Nephron progenitor cell (in vitro differentiated cells): ENCODE data around the gene LTO1.

Experiments used
- DNase-seq: peaks from one replicate; pipeline ENCODE4 v3.0.0; 2021
- H3K27ac Mint-ChIP-seq: 2 replicates; pipeline ENCODE4 v1.8.0; 2021; ENCODE audit warnings: mild to moderate bottlenecking, moderate library complexity, mixed read lengths
- H3K27me3 Mint-ChIP-seq: 2 replicates; pipeline ENCODE4 v1.8.0; 2021; ENCODE audit warnings: mild to moderate bottlenecking, low read depth, mixed read lengths; ENCODE audit not compliant: poor library complexity
- H3K36me3 Mint-ChIP-seq: 2 replicates; pipeline ENCODE4 v1.8.0; 2021; ENCODE audit warnings: low read depth, mixed read lengths
- H3K4me1 Mint-ChIP-seq: 2 replicates; pipeline ENCODE4 v1.8.0; 2021; ENCODE audit warnings: mixed read lengths
- H3K4me3 Mint-ChIP-seq: 2 replicates; pipeline ENCODE4 v1.8.0; 2021; ENCODE audit warnings: mild to moderate bottlenecking, moderate library complexity, mixed read lengths
- H3K9me3 Mint-ChIP-seq: 2 replicates; pipeline ENCODE4 v1.8.0; 2021; ENCODE audit warnings: mild to moderate bottlenecking, moderate library complexity, mixed read lengths
- TF ChIP-seq, protein P1 (sequence below): fragments of 200-600 bp; sonication (generic); IDR thresholded peaks from 2 replicates; pipeline ENCODE4 v1.5.0; 2021; ENCODE audit warnings: antibody characterized with exemption

The LTO1 gene

DNA sequence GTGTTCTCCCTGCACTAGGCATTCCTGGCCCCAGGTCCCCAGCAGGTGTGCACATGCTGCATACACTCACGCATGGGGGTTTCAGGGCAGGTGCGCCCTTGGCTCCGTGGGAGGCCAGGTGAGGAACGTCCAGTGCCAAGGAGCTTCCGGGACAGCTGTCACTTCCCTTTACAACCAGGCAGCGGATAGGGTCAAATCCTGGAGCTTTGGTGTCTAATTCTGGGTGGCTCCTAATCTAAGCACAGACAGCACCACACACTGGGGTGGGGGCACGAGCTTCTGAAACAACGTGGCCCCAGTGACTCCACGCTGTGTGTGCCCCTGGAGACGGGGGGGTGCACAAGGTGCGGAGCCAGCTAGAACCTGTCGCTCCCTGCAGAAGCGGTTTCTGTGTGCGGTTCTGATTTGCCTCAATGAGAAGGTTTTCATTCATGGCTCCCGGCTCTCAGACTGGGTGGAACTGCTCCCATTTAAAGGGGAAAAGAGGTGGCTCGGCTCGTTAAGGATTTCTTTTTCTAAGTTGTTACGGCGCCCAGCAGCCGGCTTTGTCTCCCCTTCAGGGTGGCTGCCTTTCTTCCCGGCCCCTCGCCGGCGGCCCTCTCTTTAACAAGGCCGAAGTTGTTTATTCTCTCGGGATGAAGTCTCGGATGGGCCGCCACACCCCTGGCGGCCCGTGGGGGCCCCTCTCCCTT, 29.2 kb downstream of the LTO1 start:
- TF ChIP-seq, protein P1, sequence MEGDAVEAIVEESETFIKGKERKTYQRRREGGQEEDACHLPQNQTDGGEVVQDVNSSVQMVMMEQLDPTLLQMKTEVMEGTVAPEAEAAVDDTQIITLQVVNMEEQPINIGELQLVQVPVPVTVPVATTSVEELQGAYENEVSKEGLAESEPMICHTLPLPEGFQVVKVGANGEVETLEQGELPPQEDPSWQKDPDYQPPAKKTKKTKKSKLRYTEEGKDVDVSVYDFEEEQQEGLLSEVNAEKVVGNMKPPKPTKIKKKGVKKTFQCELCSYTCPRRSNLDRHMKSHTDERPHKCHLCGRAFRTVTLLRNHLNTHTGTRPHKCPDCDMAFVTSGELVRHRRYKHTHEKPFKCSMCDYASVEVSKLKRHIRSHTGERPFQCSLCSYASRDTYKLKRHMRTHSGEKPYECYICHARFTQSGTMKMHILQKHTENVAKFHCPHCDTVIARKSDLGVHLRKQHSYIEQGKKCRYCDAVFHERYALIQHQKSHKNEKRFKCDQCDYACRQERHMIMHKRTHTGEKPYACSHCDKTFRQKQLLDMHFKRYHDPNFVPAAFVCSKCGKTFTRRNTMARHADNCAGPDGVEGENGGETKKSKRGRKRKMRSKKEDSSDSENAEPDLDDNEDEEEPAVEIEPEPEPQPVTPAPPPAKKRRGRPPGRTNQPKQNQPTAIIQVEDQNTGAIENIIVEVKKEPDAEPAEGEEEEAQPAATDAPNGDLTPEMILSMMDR, result no peak
- DNase-seq, result no peak
- Mint-ChIP-seq H3K9me3 (no peaks in the 10 kb centered on the region), H3K36me3 (peaks cover 12% of the 10 kb centered on the region), H3K27ac (no peak overlapping the region), H3K4me3 (peak overlapping the region; percentile 45), H3K27me3 (no peaks in the 10 kb centered on the region), H3K4me1 (peaks cover 27% of the 10 kb centered on the region)

DNA sequence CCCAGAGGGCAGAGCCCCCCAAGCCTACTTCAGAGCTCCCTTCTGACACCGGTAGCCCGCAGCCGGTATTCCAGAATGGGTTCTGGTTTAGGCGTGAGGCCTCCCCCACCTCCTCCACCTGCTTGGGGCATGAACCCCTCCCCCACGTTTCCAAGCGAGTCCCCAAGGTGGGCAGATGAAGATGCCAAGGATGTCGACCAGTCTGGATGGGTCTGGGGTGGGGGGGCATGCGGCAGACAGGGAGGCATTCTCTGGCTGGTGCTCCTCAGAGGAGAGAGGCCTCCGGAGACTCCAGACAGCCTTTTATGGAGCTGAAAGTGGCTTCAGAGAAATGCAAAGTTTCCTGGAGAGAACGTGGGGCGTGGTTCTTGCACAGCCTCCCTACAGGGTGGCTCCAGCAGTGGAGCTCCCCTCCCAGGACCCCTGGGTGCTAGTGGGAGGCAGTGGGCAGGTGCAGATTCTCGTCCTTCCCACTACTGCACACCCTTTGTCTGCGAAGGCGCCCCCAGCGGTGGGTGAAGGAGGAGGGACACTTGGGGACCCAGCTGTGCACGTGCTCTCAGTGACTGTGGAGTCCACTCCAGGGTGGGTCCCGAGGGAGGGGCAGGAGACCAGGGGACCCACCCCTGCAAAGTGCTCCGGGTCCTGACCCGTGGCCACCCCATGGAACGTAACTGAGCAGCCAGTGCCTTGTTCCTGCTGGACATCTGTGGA, 30.0 kb downstream of the LTO1 start:
- H3K27me3 Mint-ChIP-seq, result peaks cover 3% of the 10 kb centered on the region
- H3K9me3 Mint-ChIP-seq, result no peaks in the 10 kb centered on the region
- peaks cover 32% of the 10 kb centered on the region for H3K4me1 Mint-ChIP-seq
- no peak overlapping the region for H3K27ac Mint-ChIP-seq
- H3K36me3 Mint-ChIP-seq, result peaks cover 10% of the 10 kb centered on the region
- peak overlapping the region; percentile 45 for H3K4me3 Mint-ChIP-seq
- no peak for DNase-seq
- TF ChIP-seq, protein P1, result no peak

DNA sequence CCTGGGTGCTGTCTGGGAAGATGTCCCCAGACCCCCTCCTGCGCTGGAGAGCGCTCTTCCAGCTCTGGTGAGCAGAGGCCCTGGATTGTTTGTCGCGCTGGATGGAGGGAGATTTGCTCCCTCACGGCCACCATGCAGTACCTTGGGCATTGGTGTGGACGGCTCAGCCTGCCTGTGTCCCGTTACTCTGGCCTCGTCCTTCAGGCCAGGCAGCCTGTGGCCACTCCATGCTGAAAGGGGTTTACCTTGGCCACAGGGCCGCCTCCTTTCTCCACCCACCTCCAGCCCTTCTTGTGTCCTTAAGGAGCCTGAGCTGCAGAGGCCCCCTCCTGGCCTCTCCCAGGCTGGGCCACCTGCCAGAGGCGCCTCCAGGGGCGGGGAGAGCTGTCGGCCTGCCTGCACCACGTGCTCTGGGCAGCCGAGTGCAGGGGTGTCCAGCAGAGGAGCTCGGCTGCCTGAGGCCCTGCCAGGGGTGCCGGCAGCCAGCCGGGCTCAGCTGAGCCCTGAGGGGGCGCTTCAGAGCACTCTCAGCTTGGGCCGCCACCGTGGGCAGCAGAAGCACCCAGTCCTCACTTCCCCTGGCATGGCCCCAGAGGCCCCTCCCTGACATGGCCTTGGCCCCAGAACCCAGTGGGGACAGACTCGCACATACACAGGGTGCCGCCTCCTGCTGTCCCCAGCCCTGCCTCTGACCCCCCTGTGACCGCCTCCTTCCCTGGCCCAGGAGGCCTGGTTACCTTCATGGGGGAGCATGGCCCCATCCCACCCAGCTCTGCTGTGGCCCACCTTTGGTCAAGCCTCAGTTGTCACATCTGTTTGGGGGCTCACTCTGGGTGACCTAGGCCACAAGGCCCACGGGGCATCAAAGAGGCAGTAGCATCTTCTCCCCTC, 30.8 kb downstream of the LTO1 start:
- Mint-ChIP-seq H3K27ac (no peak overlapping the region), H3K4me1 (peaks cover 36% of the 10 kb centered on the region), H3K4me3 (peak overlapping the region; percentile 80), H3K27me3 (peaks cover 3% of the 10 kb centered on the region), H3K36me3 (peaks cover 8% of the 10 kb centered on the region), H3K9me3 (no peaks in the 10 kb centered on the region)
- DNase-seq, result no peak
- TF ChIP-seq, protein P1, result no peak

DNA sequence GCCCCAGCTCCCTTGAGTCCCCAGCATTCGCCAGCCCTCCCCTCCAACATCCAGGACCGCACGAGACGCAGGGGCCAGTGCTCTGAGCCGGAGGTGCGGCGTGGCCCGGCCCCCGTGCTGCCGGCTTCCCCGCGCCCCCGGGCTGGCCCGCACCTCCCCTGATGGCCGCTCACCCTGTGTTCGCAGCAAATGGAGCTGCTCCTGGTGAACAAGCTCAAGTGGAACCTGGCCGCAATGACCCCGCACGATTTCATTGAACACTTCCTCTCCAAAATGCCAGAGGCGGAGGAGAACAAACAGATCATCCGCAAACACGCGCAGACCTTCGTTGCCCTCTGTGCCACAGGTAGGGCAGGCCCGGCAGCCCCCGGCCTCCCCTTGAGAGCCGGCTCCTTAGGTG, 31.5 kb downstream of the LTO1 start:
- peak overlapping the region; percentile 80 for H3K4me3 Mint-ChIP-seq
- peaks cover 34% of the 10 kb centered on the region for H3K4me1 Mint-ChIP-seq
- TF ChIP-seq, protein P1, result peak; percentile 4
- H3K9me3 Mint-ChIP-seq, result no peaks in the 10 kb centered on the region
- peaks cover 3% of the 10 kb centered on the region for H3K27me3 Mint-ChIP-seq
- peaks cover 4% of the 10 kb centered on the region for H3K36me3 Mint-ChIP-seq
- DNase-seq, result no peak
- H3K27ac Mint-ChIP-seq, result no peak overlapping the region

DNA sequence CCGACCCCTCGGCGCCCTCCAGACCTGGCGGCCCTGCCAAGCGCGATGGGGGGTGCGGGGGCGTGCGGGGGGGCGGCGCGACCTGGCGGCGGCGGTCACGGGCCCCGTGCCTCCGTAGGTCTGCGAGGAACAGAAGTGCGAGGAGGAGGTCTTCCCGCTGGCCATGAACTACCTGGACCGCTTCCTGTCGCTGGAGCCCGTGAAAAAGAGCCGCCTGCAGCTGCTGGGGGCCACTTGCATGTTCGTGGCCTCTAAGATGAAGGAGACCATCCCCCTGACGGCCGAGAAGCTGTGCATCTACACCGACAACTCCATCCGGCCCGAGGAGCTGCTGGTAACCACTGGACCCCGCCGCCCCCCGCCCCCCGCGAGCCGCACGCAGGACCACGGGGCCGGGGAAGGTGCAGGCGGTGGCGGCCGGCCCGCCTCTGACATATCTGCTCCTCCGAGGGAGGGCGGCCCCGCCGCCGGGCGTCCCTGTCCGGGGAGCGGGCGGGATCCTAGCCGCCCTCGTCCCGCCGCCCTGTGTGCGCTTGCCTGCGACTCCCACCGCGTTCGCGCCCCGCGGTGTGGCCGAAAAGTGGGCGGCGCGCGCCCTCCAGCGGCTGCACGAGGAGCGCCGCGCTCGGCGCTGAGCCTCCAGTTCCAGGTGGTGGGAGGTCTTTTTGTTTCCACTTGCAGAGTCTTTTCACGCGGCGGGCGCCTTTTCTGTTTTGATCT, 32.1 kb downstream of the LTO1 start:
- peak; percentile 88 for DNase-seq

More for the DNA sequence above, 32.1 kb downstream of the LTO1 start:
- peaks cover 3% of the 10 kb centered on the region for H3K27me3 Mint-ChIP-seq
- no peaks in the 10 kb centered on the region for H3K9me3 Mint-ChIP-seq
- H3K4me1 Mint-ChIP-seq, result peaks cover 38% of the 10 kb centered on the region
- peaks cover 4% of the 10 kb centered on the region for H3K36me3 Mint-ChIP-seq
- H3K4me3 Mint-ChIP-seq, result peak overlapping the region; percentile 80
- H3K27ac Mint-ChIP-seq, result no peak overlapping the region
- TF ChIP-seq, protein P1, result peak; percentile 94
